ENCODE measurements around the gene CTBS.
"Not testable (repeated sequence)": the region's sequence is repeated elsewhere in the genome, so short reads cannot be mapped to it uniquely, and the experiment has no call there.

Gene CTBS

DNA sequence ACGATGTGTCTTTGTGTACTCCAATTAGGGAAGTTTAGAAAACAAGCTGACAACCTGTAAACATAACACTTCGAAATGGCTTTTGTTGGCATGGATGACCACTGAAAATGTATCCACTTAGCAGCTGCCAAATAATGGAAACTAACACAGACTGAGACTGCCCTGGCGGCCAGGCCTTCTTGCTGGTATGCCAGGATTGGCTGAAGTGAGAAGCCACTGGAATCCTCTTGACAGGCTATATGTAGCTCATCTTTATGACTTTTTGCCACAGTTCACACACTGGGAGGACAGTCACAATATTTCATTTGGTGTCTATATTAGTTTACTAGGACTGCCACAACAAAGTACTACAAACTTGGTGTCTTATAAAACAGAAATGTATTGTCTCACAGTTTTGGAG is 12.9 kb upstream of the CTBS start:
- no peak for DNase-seq (ENCODE audit: low read depth in 1 of 2, low spot score in 1 of 2)

DNA sequence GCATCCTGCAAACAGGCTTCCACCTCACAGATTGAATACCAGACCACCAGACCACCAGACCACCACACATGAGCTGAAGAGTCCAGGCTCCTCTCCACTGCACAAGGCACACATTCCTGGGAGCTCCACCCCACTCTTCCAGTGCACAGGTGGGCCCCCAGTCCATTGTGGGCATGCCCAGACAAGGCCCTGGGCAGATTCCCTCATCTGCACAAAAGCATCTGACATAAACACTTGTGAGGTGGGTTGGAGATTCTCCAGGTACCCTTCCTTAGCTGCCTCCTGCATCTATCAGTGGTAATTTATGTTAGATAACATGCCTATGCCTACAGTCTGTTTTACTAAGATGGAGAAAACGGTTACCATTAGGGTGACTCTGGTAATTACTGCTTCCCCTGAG is 11.6 kb upstream of the CTBS start:
- no peak for DNase-seq (ENCODE audit: low read depth in 1 of 2, low spot score in 1 of 2)

DNA sequence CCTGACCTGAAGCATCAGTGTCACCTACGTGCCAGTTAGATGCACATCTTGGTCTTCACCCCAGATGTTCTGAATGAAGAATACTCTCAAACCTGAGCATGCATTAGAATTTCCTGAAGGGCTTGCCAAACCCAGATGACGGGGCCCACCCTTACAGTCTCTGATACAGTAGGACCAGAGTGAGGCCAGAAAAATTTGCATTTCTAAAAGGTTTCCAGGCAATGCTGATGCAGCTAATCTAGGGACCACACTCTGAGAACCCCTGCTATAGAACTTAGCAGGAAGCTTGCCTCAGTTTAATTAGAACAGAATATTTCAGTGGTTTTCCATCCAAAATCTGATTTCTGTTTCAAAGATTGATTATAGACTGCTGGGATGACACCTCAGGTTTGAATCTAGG is 9.9 kb upstream of the CTBS start:
- DNase-seq (ENCODE audit: low read depth in 1 of 2, low spot score in 1 of 2) = no peak

- no peak for DNase-seq (ENCODE audit: low read depth in 1 of 2, low spot score in 1 of 2)
Measured at GRCh38 chr1:84583648-84584047, 9.4 kb upstream of the CTBS start.

GRCh38 chr1:84582802-84583587 is 8.8 kb upstream of the CTBS start:
- DNase-seq (ENCODE audit: low read depth in 1 of 2, low spot score in 1 of 2) = no peak

- DNase-seq (ENCODE audit: low read depth in 1 of 2, low spot score in 1 of 2) = no peak
Measured at GRCh38 chr1:84581648-84582047, 7.4 kb upstream of the CTBS start.

DNA sequence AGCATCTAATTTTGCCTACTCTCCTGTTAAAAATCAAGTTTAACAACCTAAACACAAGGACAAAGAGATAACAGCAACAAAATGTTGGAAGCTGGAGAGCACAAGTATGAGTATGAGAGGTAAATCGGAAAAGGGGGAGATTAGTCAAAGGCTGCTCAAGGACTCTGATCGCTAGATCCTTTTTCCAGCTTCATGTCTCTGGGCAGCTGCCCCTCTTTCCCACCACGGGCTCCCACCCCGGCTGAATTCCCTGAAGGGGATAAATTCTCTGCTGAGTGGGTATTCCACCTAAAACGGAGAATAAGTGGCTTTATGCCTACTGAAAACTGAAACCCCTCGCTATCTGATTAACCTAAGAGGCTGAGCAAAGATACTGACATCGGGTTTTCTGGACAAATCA is 696 bp upstream of the CTBS start:
- no peak for DNase-seq (ENCODE audit: low read depth in 1 of 2, low spot score in 1 of 2)

DNA sequence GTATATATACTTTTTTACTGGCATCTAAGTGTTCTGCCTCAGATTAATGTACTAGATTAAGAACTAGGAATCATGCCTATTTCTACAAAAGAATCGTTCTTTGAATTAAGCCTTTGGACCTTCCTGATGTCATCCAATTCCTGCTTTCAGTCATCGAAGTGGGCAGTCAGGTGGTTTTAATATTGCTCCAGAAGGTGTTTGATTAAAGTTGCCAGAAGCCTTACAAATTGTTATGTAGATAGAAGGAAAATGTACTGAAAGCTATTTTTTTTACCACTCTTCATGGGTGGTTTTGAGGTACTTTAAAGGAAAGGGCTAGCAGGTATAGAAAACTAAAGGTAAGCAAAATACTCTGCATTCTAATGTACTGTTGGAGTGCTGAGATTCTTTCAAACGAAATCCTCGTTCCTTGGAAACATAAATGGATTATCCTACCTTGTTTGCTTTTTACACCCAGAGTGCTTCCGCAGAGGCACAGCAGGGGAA is 716 bp downstream of the CTBS start:
- no peak for DNase-seq (ENCODE audit: low read depth in 1 of 2, low spot score in 1 of 2)

GRCh38 chr1:84571150-84571535 is 3.1 kb downstream of the CTBS start:
- no peak for DNase-seq (ENCODE audit: low read depth in 1 of 2, low spot score in 1 of 2)

- DNase-seq (ENCODE audit: low read depth in 1 of 2, low spot score in 1 of 2) = no peak
Measured at GRCh38 chr1:84570436-84571149, 3.6 kb downstream of the CTBS start.

GRCh38 chr1:84569216-84569615 is 5.0 kb downstream of the CTBS start:
- no peak for DNase-seq (ENCODE audit: low read depth in 1 of 2, low spot score in 1 of 2)

- DNase-seq (ENCODE audit: low read depth in 1 of 2, low spot score in 1 of 2) = no peak
Measured at GRCh38 chr1:84550826-84551225, 23.4 kb downstream of the CTBS start.

GRCh38 chr1:84541679-84542078 is 32.6 kb downstream of the CTBS start:
- DNase-seq (ENCODE audit: low read depth in 1 of 2, low spot score in 1 of 2) = no peak

DNA sequence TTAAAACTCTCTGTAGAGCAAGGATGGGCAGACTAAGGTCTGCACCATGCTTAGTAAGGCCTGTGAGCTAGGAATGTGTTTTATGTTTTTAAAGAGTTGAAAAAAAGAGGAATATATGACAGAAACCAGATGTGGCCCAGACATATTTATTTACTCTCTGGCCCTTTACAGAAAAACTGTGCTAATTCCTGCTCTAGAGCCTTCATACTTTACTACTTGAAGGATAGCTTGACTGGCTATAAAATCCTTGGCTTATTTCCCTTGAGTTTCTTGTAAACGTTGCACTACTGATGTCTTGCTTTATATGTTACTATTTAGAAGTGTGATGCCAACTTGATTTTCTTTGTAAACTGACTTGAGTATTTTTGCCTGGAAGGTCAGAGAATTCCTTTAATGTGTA is 33.5 kb downstream of the CTBS start:
- DNase-seq (ENCODE audit: low read depth in 1 of 2, low spot score in 1 of 2) = no peak

DNA sequence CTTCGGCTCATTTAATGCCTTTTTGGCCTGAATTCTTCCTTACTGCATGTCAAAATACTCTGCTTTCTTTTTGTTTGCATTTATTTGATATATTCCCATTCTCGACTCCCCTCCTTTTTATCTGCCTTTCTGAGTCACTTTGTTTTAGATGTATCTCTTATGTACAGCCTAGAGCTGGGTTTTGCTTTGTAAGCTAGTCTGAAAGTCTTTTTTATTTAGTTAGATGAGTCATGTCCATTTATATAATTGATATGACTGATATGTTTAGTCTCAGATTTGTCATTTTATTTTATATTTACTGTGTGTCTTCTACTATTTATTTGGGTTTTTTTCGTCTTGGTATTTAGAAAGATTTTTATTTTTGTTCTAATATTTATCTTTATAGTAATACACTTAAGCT is 34.3 kb downstream of the CTBS start:
- DNase-seq (ENCODE audit: low read depth in 1 of 2, low spot score in 1 of 2) = no peak

GRCh38 chr1:84538599-84538998 is 35.6 kb downstream of the CTBS start:
- no peak for DNase-seq (ENCODE audit: low read depth in 1 of 2, low spot score in 1 of 2)

DNA sequence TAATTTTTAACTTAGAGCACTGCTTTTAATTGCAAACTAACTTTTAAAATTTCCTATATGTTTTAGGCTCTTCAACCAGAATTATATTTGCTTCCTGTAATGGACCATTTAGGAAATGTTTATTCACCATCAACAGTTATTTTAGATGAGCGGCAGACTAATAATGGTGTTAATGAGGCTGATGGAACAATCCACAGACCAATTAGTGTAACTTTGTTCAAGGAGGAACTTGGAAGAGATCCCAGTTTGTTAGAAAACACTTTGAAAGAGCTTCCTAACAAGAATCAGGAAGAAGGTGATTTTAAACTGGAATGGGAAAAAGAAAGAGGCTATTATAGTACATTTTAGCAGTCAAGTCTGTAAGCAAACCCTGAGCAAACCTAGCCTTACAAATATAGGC is 48.5 kb downstream of the CTBS start:
- no peak for DNase-seq (ENCODE audit: low read depth in 1 of 2, low spot score in 1 of 2)

DNA sequence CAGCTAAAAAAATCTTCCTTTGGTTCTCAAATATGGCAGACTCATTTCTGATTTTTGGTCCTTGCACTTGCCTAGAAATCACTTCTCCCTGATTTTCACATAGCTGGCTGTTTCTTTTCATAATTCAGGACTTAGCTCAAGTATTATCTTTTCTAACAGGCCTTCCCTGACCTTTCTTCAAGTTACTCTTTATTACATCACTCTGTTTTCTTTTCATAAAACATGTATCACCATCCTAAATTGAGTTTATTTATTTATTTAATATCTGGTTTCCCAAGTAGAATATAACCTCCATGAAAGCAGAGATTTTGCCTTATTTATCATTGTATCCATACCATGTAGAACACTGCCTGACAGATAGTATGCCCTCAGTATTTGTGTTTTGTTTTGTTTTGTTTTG is 49.6 kb downstream of the CTBS start:
- DNase-seq (ENCODE audit: low read depth in 1 of 2, low spot score in 1 of 2) = no peak

DNA sequence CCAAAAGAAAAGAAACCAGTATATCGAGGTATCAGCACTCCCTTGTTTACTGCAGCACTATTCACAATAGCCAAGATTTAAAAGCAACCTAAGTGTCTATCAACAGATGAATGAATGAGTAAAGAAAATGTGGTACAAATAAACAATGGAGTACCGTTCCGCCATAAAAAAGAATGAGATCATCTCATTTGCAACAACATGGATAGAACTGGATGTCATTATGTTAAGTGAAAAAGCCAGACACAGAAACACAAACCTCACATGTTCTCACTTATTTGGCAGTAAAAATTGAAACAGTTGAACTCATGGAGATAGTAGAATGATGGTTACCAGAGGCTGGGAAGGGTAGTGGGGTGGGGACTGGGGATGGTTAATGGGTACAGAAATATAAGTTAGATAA is 63.6 kb downstream of the CTBS start:
- no peak for DNase-seq (ENCODE audit: low read depth in 1 of 2, low spot score in 1 of 2)

DNA sequence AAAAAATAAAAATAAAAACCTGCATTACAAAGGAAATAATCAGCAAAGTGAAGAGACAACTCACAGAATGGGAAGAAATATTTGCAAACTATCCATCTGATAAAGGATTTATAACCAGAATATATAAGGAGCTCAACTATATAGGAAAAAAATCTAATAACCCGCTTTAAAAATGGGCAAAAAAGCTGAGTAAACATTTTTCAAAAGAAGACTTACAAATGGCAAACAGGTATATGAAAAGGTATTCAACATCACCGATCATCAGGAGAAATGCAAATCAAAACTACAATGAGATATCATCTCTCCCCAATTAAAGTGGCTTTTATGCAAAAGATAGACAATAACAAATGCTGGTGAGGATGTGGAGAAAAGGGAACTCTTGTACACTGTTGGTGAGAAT is 64.1 kb downstream of the CTBS start:
- no peak for DNase-seq (ENCODE audit: low read depth in 1 of 2, low spot score in 1 of 2)

GRCh38 chr1:84509029-84509428 is 65.2 kb downstream of the CTBS start:
- no peak for DNase-seq (ENCODE audit: low read depth in 1 of 2, low spot score in 1 of 2)

DNA sequence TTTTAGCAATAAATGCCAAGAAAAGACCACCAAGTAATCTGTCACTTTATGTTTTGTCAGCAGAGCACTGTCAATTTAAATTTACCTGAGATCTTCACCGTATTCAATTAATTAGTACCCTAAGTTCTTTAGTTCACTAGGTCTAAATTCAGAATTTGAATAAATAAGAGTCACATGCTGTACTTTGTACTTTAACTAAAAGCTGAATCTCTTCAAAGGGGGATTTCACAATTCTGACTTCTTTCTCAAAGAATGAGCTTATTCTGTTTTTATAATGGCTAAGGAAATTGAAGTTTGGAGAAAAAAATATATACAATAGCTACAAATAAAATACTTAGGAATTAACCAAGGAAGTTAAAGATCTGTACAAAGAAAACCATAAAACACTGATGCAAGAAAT is 65.7 kb downstream of the CTBS start:
- DNase-seq (ENCODE audit: low read depth in 1 of 2, low spot score in 1 of 2) = no peak

- not testable (repeated sequence) for DNase-seq (ENCODE audit: low read depth in 1 of 2, low spot score in 1 of 2)
Measured at GRCh38 chr1:84507887-84508286, 66.4 kb downstream of the CTBS start.

Data from stimulated activated CD4-positive, alpha-beta T cell treated with anti-CD3 and anti-CD28 coated beads, Interleukin-15, amount 100 ng/mL, for 1 hour (primary cell).